Measurements from ENCODE around the gene HOXA2.
A peak's percentile ranks its signal among the peaks of the same experiment; 100 is the strongest.

- TF ChIP-seq, protein P1, sequence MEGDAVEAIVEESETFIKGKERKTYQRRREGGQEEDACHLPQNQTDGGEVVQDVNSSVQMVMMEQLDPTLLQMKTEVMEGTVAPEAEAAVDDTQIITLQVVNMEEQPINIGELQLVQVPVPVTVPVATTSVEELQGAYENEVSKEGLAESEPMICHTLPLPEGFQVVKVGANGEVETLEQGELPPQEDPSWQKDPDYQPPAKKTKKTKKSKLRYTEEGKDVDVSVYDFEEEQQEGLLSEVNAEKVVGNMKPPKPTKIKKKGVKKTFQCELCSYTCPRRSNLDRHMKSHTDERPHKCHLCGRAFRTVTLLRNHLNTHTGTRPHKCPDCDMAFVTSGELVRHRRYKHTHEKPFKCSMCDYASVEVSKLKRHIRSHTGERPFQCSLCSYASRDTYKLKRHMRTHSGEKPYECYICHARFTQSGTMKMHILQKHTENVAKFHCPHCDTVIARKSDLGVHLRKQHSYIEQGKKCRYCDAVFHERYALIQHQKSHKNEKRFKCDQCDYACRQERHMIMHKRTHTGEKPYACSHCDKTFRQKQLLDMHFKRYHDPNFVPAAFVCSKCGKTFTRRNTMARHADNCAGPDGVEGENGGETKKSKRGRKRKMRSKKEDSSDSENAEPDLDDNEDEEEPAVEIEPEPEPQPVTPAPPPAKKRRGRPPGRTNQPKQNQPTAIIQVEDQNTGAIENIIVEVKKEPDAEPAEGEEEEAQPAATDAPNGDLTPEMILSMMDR (tag by site-specific recombination; IDR thresholded peaks at IDR 0.05) = no peak
- TF ChIP-seq SP2 (tag by site-specific recombination; IDR thresholded peaks at IDR 0.05) = peak; percentile 50
- no peak for TF ChIP-seq SCRT2 (tag by site-specific recombination; IDR thresholded peaks at IDR 0.05)
- TF ChIP-seq KLF10 (tag by site-specific recombination; IDR thresholded peaks at IDR 0.05) = no peak
- TF ChIP-seq, protein P2, sequence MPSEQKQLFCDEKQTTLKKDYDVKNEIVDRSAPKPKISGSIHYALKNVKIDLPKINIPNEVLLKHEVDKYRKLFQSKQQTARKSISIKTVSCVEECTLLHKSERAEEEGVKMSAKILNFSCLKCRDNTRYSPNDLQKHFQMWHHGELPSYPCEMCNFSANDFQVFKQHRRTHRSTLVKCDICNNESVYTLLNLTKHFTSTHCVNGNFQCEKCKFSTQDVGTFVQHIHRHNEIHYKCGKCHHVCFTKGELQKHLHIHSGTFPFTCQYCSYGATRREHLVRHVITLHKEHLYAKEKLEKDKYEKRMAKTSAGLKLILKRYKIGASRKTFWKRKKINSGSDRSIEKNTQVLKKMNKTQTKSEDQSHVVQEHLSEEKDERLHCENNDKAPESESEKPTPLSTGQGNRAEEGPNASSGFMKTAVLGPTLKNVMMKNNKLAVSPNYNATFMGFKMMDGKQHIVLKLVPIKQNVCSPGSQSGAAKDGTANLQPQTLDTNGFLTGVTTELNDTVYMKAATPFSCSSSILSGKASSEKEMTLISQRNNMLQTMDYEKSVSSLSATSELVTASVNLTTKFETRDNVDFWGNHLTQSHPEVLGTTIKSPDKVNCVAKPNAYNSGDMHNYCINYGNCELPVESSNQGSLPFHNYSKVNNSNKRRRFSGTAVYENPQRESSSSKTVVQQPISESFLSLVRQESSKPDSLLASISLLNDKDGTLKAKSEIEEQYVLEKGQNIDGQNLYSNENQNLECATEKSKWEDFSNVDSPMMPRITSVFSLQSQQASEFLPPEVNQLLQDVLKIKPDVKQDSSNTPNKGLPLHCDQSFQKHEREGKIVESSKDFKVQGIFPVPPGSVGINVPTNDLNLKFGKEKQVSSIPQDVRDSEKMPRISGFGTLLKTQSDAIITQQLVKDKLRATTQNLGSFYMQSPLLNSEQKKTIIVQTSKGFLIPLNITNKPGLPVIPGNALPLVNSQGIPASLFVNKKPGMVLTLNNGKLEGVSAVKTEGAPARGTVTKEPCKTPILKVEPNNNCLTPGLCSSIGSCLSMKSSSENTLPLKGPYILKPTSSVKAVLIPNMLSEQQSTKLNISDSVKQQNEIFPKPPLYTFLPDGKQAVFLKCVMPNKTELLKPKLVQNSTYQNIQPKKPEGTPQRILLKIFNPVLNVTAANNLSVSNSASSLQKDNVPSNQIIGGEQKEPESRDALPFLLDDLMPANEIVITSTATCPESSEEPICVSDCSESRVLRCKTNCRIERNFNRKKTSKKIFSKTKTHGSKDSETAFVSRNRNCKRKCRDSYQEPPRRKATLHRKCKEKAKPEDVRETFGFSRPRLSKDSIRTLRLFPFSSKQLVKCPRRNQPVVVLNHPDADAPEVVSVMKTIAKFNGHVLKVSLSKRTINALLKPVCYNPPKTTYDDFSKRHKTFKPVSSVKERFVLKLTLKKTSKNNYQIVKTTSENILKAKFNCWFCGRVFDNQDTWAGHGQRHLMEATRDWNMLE (tag by site-specific recombination; conservative IDR thresholded peaks at IDR 0.05; ENCODE audit: low read depth) = no peak
- no peak for TF ChIP-seq REST (tag by site-specific recombination; IDR thresholded peaks at IDR 0.05)
- TF ChIP-seq YY2 (tag by site-specific recombination; IDR thresholded peaks at IDR 0.05) = no peak
Observed at GRCh38 chr7:27113991-27114769, 11.7 kb upstream of the HOXA2 start.

Data from HEK293 (cell line).